ENCODE results near the gene CHST6. TPM values are rescaled to one million over a fixed set of nuclear protein-coding genes. Genes with fewer than 3 reads are reported as not detected.

Gene CHST6
- total and polyA plus RNA-seq, 9 of the 15 experiments (the other 6 are each of a cell fraction or from before 2014, with no cell fraction given) = 0.01 to 0.05 (median 0.02) TPM; not detected in 6

DNA sequence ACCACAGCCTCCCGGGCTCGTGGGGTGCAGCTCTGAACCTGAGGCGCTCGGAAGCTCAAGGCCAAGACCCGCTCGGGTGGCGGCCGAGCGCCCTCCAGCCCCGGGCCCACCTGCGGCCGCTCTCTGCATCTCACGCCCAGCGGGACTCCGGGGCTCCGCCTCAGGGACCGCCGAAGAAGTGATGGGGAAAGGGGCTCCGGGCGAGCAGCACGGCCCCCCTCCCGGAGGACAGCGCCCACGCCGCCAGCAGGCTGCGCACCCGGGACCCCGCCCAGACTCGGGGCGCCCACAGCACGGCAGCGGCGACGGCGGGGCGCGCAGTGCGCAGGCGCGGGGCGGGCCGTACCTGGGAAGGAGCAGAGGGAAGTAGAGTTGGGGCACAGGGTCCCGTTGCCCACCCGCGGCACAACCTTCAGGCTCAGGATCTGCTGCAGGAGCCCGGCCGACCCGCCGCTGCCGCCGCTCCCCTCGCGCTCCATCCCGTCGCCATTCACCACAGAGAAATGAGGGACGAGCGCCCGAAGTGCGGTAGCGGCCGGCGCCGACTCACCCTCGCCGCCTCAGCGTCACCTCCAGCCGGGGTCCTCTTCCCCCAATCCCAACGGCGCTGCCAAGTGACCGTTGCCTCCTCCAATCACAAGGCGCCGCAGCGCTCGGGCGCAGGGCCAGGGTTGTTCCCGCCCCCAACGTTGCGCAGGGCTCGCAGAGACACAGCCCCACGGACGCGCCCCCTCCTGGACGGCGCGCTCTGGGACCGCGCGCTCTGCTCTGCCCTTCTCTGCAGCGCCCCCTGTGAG, 30.9 kb downstream of the CHST6 start, which contains the start of gene TMEM170A (continued):
- TF ChIP-seq, protein P1, sequence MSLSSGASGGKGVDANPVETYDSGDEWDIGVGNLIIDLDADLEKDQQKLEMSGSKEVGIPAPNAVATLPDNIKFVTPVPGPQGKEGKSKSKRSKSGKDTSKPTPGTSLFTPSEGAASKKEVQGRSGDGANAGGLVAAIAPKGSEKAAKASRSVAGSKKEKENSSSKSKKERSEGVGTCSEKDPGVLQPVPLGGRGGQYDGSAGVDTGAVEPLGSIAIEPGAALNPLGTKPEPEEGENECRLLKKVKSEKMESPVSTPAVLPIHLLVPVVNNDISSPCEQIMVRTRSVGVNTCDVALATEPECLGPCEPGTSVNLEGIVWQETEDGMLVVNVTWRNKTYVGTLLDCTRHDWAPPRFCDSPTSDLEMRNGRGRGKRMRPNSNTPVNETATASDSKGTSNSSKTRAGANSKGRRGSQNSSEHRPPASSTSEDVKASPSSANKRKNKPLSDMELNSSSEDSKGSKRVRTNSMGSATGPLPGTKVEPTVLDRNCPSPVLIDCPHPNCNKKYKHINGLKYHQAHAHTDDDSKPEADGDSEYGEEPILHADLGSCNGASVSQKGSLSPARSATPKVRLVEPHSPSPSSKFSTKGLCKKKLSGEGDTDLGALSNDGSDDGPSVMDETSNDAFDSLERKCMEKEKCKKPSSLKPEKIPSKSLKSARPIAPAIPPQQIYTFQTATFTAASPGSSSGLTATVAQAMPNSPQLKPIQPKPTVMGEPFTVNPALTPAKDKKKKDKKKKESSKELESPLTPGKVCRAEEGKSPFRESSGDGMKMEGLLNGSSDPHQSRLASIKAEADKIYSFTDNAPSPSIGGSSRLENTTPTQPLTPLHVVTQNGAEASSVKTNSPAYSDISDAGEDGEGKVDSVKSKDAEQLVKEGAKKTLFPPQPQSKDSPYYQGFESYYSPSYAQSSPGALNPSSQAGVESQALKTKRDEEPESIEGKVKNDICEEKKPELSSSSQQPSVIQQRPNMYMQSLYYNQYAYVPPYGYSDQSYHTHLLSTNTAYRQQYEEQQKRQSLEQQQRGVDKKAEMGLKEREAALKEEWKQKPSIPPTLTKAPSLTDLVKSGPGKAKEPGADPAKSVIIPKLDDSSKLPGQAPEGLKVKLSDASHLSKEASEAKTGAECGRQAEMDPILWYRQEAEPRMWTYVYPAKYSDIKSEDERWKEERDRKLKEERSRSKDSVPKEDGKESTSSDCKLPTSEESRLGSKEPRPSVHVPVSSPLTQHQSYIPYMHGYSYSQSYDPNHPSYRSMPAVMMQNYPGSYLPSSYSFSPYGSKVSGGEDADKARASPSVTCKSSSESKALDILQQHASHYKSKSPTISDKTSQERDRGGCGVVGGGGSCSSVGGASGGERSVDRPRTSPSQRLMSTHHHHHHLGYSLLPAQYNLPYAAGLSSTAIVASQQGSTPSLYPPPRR (CRISPR knock-in tag; IDR thresholded peaks at IDR 0.05; ENCODE audit: borderline replicate concordance) = no peak
- TF ChIP-seq HNRNPUL1 (IDR thresholded peaks at IDR 0.05; ENCODE audit: low read length) = no peak
- no peak for TF ChIP-seq ZNF184 (CRISPR knock-in tag; IDR thresholded peaks at IDR 0.05)
- TF ChIP-seq FOXK2 (conservative IDR thresholded peaks at IDR 0.05 in 1 of 2, IDR thresholded peaks at IDR 0.05 in 1 of 2; ENCODE audit: low read depth in 2 of 2) = peak; percentile 72 to 75; a peak in 2 of 4 replicates
- TF ChIP-seq MAFK (IDR thresholded peaks at IDR 0.05; ENCODE audit: low read length) = no peak
- TF ChIP-seq ZNF134 (CRISPR knock-in tag; conservative IDR thresholded peaks at IDR 0.05) = peak; percentile 58; the same call in 1 of the 2 replicates
- TF ChIP-seq, protein P2, sequence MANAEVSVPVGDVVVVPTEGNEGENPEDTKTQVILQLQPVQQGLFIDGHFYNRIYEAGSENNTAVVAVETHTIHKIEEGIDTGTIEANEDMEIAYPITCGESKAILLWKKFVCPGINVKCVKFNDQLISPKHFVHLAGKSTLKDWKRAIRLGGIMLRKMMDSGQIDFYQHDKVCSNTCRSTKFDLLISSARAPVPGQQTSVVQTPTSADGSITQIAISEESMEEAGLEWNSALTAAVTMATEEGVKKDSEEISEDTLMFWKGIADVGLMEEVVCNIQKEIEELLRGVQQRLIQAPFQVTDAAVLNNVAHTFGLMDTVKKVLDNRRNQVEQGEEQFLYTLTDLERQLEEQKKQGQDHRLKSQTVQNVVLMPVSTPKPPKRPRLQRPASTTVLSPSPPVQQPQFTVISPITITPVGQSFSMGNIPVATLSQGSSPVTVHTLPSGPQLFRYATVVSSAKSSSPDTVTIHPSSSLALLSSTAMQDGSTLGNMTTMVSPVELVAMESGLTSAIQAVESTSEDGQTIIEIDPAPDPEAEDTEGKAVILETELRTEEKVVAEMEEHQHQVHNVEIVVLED (CRISPR knock-in tag; IDR thresholded peaks at IDR 0.05) = peak; percentile 86
- no peak for TF ChIP-seq TAF15 (IDR thresholded peaks at IDR 0.05; ENCODE audit: low read depth, low read length)

All from K562 (cell line).